ENCODE data around the gene ARHGEF40.

DNA sequence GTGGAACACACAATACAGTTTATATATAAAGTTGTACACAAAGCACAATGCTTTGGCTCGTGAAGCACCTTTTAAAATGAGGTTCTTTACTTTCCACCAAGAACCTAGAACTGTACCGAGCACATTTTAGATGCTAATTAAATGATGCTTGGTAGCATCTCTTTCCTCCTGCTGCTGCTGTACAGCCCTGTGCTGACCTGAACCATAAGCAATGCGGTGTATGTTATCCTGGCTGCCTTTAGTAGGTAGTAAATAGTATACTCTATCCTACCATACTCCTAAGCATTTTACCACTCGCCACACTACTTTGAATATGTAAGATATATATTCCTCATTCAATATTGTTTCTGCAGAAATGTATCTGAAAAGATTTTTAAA is 15.3 kb upstream of the ARHGEF40 start:
- TF ChIP-seq CTCF (IDR thresholded peaks at IDR 0.05; ENCODE audit: low read depth, low read length) (no peak), EZH2phosphoT487 (IDR thresholded peaks at IDR 0.05; ENCODE audit: low read depth) (no peak)
